Panc1 (cell line): ENCODE measurements around the gene MCF2L2. TPM values are rescaled to one million over a fixed set of nuclear protein-coding genes. Genes with fewer than 3 reads are reported as not detected.
A peak's percentile ranks its signal among the peaks of the same experiment; 100 is the strongest.

Experiments used
- ATAC-seq: fragments of 200-7000 bp; cut with Tn5 transposase; 2 replicates; pipeline ENCODE4 v1.9.1; 2020; ENCODE audit warnings: mild to moderate bottlenecking, moderate library complexity
- BruUV-seq: library from RNA; stranded (reverse); fragments of 400-500 nt; replicated peaks from 2 replicates; lab custom pipeline; 2021; lab: Mats Ljungman, UMichigan
- CTCF ChIA-PET: fragments of 300-600 bp; sonication (Branson Sonifier 250); formaldehyde crosslinking; loops from one replicate; lab custom pipeline; 2022; ENCODE audit warnings: antibody characterized with exemption; lab: Charles Lee
- POLR2A ChIA-PET: fragments of 300-600 bp; sonication (Branson Sonifier 250); formaldehyde crosslinking; loops from one replicate; lab custom pipeline; 2022; ENCODE audit warnings: antibody characterized with exemption; lab: Charles Lee
- DNase-seq: peaks from one replicate; pipeline ENCODE4 v3.0.0-alpha.2; 2010; ENCODE audit warnings: low read depth, low spot score
- H3K27ac ChIP-seq: 2 replicates; pipeline ENCODE4 v1.5.1; 2011; ENCODE audit warnings: mild to moderate bottlenecking, low read length, inconsistent platforms
- H3K27me3 ChIP-seq: fragments of 200-500 bp; sonication (Bioruptor generic); 2 replicates; pipeline ENCODE4 v1.6.0; 2014; ENCODE audit warnings: low read length, inconsistent platforms; ENCODE audit not compliant: control insufficient read depth, insufficient read depth
- H3K36me3 ChIP-seq: fragments of 200-500 bp; sonication (Bioruptor generic); 2 replicates; pipeline ENCODE4 v1.5.1; 2014; ENCODE audit warnings: inconsistent platforms, mild to moderate bottlenecking, low read length, moderate library complexity; ENCODE audit not compliant: control insufficient read depth, insufficient read depth
- H3K4me1 ChIP-seq: 2 replicates; pipeline ENCODE4 v1.5.1; 2011; ENCODE audit warnings: inconsistent platforms, mild to moderate bottlenecking, low read length, moderate library complexity; ENCODE audit not compliant: control insufficient read depth, insufficient read depth
- H3K4me3 ChIP-seq, 2 experiments: 2 replicates each; pipeline ENCODE4 v1.5.1; 2011 to 2012; ENCODE audit warnings: low read depth in 2 of 2, low read length in 2 of 2, mild to moderate bottlenecking in 2 of 2, inconsistent platforms in 1 of 2, moderate library complexity in 1 of 2
- H3K9me3 ChIP-seq: fragments of 200-500 bp; sonication (Bioruptor generic); 2 replicates; pipeline ENCODE4 v1.5.1; 2014; ENCODE audit warnings: low read depth, mild to moderate bottlenecking, inconsistent platforms, low read length, moderate library complexity; ENCODE audit not compliant: control insufficient read depth, insufficient read depth
- POLR2AphosphoS5 ChIP-seq: IDR thresholded peaks from 2 replicates; pipeline ENCODE4 v1.6.1; 2012; ENCODE audit warnings: mild to moderate bottlenecking, low read depth, low read length, moderate library complexity
- SIN3A ChIP-seq: IDR thresholded peaks from 2 replicates; pipeline ENCODE4 v1.6.1; 2012; ENCODE audit warnings: low read depth, mild to moderate bottlenecking, low read length, moderate library complexity, borderline replicate concordance; ENCODE audit not compliant: insufficient read depth
- TCF7L2 ChIP-seq: IDR thresholded peaks from 2 replicates; pipeline ENCODE4 v1.6.1; 2011; ENCODE audit warnings: mild to moderate bottlenecking, low read depth, low read length, inconsistent platforms
- in situ Hi-C: cut with HindIII; loops from 2 replicates; pipeline ENCODE4 v1.10.0; 2016; ENCODE audit warnings: low sequenced_read_pairs, low pct_unique_long_range_greater_than_20kb
- intact Hi-C: fragments of 100-400 bp; cut with micrococcal nuclease; formaldehyde crosslinking; loops from one replicate; pipeline ENCODE4 v1.10.0; 2022; ENCODE audit not compliant: unreplicated experiment
- total RNA-seq: library from RNA; stranded (reverse); gene quantifications from one replicate; pipeline ENCODE4 v1.2.1, GENCODE V29; 2021; ENCODE audit not compliant: unreplicated experiment
- TF ChIP-seq, protein P1 (sequence below): fragments of 450-650 bp; IDR thresholded peaks from 2 replicates; pipeline ENCODE4 v1.5.1; 2017; ENCODE audit warnings: mild to moderate bottlenecking
- TF ChIP-seq, protein P2 (sequence below), 2 experiments: IDR thresholded peaks; 2 replicates each; pipeline ENCODE4 v1.6.1; 2011 to 2012; ENCODE audit warnings: low read depth in 2 of 2, control low read depth in 1 of 2, low read length in 1 of 2, mild to moderate bottlenecking in 1 of 2, moderate library complexity in 1 of 2; ENCODE audit not compliant: insufficient read depth in 1 of 2

Gene MCF2L2
- total RNA-seq, 1 experiment from 2014 or later = 1.0 TPM

DNA sequence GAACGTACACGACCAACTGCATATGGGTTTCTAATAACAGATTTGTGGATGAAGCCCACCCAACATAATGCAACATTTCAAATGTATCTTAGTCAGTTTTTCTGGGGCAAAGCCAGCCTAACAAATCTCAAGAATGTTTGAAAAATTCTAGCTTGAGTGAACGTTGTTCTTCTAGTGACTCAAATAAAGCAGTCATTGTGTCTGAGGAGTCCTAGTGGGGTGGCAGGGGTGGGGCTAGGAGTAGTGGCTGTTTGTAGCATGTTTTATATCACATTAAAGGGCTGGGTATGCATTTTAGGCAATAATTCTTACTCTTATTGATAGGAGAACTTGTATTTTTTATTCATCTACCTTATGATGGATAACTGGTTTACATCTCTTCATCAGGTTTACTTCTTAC is 169.3 kb downstream of the MCF2L2 start:
- no TSS peak for BruUV-seq
- DNase-seq (no peak), ATAC-seq (no peak)
- Histone ChIP-seq H3K4me1 (peaks cover 37% of the 10 kb centered on the region), H3K9me3 (no peaks in the 10 kb centered on the region), H3K4me3 (no peak overlapping the region), H3K27ac (no peak overlapping the region), H3K36me3 (no peaks in the 10 kb centered on the region; the same call in 1 of the 2 replicates), H3K27me3 (no peaks in the 10 kb centered on the region)
- ChIA-PET CTCF (interaction anchor here (0.6 kb wide), 1 partner anchor 43 kb away, joined by 6 read pairs; no protein-coding TSS in a partner anchor), POLR2A (interaction anchor here (1.0 kb wide), 1 partner anchor 11 kb away, joined by 3 read pairs; no protein-coding TSS in a partner anchor)
- intact Hi-C loops = loop anchor here (10.0 kb wide), 1 partner anchor 126 kb away; no protein-coding TSS in a partner anchor
- TF ChIP-seq, protein P1, sequence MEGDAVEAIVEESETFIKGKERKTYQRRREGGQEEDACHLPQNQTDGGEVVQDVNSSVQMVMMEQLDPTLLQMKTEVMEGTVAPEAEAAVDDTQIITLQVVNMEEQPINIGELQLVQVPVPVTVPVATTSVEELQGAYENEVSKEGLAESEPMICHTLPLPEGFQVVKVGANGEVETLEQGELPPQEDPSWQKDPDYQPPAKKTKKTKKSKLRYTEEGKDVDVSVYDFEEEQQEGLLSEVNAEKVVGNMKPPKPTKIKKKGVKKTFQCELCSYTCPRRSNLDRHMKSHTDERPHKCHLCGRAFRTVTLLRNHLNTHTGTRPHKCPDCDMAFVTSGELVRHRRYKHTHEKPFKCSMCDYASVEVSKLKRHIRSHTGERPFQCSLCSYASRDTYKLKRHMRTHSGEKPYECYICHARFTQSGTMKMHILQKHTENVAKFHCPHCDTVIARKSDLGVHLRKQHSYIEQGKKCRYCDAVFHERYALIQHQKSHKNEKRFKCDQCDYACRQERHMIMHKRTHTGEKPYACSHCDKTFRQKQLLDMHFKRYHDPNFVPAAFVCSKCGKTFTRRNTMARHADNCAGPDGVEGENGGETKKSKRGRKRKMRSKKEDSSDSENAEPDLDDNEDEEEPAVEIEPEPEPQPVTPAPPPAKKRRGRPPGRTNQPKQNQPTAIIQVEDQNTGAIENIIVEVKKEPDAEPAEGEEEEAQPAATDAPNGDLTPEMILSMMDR = no peak
- no peak for TF ChIP-seq POLR2AphosphoS5
- no peak for TF ChIP-seq SIN3A
- TF ChIP-seq, protein P2, sequence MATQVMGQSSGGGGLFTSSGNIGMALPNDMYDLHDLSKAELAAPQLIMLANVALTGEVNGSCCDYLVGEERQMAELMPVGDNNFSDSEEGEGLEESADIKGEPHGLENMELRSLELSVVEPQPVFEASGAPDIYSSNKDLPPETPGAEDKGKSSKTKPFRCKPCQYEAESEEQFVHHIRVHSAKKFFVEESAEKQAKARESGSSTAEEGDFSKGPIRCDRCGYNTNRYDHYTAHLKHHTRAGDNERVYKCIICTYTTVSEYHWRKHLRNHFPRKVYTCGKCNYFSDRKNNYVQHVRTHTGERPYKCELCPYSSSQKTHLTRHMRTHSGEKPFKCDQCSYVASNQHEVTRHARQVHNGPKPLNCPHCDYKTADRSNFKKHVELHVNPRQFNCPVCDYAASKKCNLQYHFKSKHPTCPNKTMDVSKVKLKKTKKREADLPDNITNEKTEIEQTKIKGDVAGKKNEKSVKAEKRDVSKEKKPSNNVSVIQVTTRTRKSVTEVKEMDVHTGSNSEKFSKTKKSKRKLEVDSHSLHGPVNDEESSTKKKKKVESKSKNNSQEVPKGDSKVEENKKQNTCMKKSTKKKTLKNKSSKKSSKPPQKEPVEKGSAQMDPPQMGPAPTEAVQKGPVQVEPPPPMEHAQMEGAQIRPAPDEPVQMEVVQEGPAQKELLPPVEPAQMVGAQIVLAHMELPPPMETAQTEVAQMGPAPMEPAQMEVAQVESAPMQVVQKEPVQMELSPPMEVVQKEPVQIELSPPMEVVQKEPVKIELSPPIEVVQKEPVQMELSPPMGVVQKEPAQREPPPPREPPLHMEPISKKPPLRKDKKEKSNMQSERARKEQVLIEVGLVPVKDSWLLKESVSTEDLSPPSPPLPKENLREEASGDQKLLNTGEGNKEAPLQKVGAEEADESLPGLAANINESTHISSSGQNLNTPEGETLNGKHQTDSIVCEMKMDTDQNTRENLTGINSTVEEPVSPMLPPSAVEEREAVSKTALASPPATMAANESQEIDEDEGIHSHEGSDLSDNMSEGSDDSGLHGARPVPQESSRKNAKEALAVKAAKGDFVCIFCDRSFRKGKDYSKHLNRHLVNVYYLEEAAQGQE (IDR thresholded peaks at IDR 0.05; ENCODE audit: insufficient read depth in 1 of 2, low read depth in 2 of 2, low read length in 1 of 2) = no peak
- no peak for TF ChIP-seq TCF7L2
- in situ Hi-C loops = no loop called here

GRCh38 chr3:183255348-183255730 is 173.1 kb downstream of the MCF2L2 start:
- DNase-seq = no peak
- CTCF ChIA-PET = no interaction called here
- Histone ChIP-seq H3K4me3 (peak overlapping the region; percentile 83 to 95), H3K27me3 (no peaks in the 10 kb centered on the region), H3K27ac (peak overlapping the region; percentile 92), H3K36me3 (no peaks in the 10 kb centered on the region; the same call in 1 of the 2 replicates), H3K9me3 (no peaks in the 10 kb centered on the region), H3K4me1 (peaks cover 24% of the 10 kb centered on the region)
- peak; percentile 44; the same call in 1 of the 2 replicates for ATAC-seq
- POLR2A ChIA-PET = interaction anchor here (0.6 to 0.8 kb wide), 2 partner anchors 30 to 152 kb away, joined by 3 to 5 read pairs; no protein-coding TSS in a partner anchor
- in situ Hi-C loops (no loop called here), intact Hi-C loops (loop anchor here (10.0 kb wide), 1 partner anchor 129 kb away; no protein-coding TSS in a partner anchor)
- BruUV-seq = TSS peak; percentile 70
- TF ChIP-seq POLR2AphosphoS5 (no peak), TCF7L2 (no peak), SIN3A (no peak)
- TF ChIP-seq, protein P1 = no peak
